HEK293 (cell line): ENCODE measurements around the gene ADRA2B.

Experiments
- CTCF ChIA-PET: fragments of 350-600 bp; formaldehyde crosslinking; extraction: SDS; loops from one replicate; lab custom pipeline; 2021; ENCODE audit warnings: antibody characterized with exemption; lab: Yijun Ruan, JAX
- POLR2A ChIA-PET: fragments of 300-600 bp; formaldehyde crosslinking; extraction: SDS; loops from one replicate; lab custom pipeline; 2020; ENCODE audit warnings: antibody characterized with exemption, inconsistent platforms; lab: Yijun Ruan, JAX
- H3K27ac ChIP-seq: fragments of 200-500 bp; sonication (Bioruptor generic); 2 replicates; pipeline ENCODE4 v1.5.1; 2014; ENCODE audit warnings: low read depth, low read length, control low read depth, inconsistent platforms; ENCODE audit errors: extremely low read depth
- H3K36me3 ChIP-seq, 2 experiments: fragments of 200-500 bp in 1 of 2; sonication (Bioruptor generic) in 1 of 2; 1 replicate in 1 of 2; 2 replicates in 1 of 2; pipeline ENCODE4 v1.5.1; 2014 to 2017; ENCODE audit warnings: inconsistent platforms in 2 of 2, low read length in 2 of 2; ENCODE audit not compliant: control insufficient read depth in 2 of 2, insufficient read depth in 1 of 2
- H3K4me1 ChIP-seq: fragments of 200-500 bp; sonication (Bioruptor generic); 2 replicates; pipeline ENCODE4 v1.5.1; 2014; ENCODE audit warnings: mild to moderate bottlenecking, low read length, inconsistent platforms; ENCODE audit not compliant: control insufficient read depth, insufficient read depth
- H3K4me3 ChIP-seq: 2 replicates; pipeline ENCODE4 v1.5.1; 2011; ENCODE audit warnings: low read depth, mild to moderate bottlenecking, control low read depth, low read length, moderate library complexity
- H3K9me3 ChIP-seq: fragments of 200-500 bp; sonication (Bioruptor generic); 2 replicates; pipeline ENCODE4 v1.5.1; 2014; ENCODE audit warnings: low read depth, low read length, inconsistent platforms; ENCODE audit not compliant: control insufficient read depth, insufficient read depth
- GLIS1 ChIP-seq: fragments of 450-650 bp; formaldehyde crosslinking; IDR thresholded peaks from 2 replicates; pipeline ENCODE4 v1.5.1; 2016; ENCODE audit warnings: missing biosample characterization, missing genetic modification characterization
- HOXC10 ChIP-seq: sonication (generic); formaldehyde crosslinking; IDR thresholded peaks from 2 replicates; pipeline ENCODE4 v1.8.1; 2023; ENCODE audit warnings: mild to moderate bottlenecking, missing genetic modification reagents
- KLF1 ChIP-seq: fragments of 450-650 bp; formaldehyde crosslinking; IDR thresholded peaks from 2 replicates; pipeline ENCODE4 v1.5.1; 2016; ENCODE audit warnings: missing biosample characterization, missing genetic modification characterization
- KLF9 ChIP-seq: fragments of 450-650 bp; formaldehyde crosslinking; IDR thresholded peaks from 2 replicates; pipeline ENCODE4 v1.5.1; 2016; ENCODE audit warnings: missing biosample characterization, missing genetic modification characterization, low read depth
- OSR2 ChIP-seq: fragments of 450-650 bp; formaldehyde crosslinking; IDR thresholded peaks from 2 replicates; pipeline ENCODE4 v1.5.1; 2016; ENCODE audit warnings: missing biosample characterization, missing genetic modification characterization
- REST ChIP-seq: fragments of 450-650 bp; formaldehyde crosslinking; IDR thresholded peaks from 2 replicates; pipeline ENCODE4 v1.5.1; 2016; ENCODE audit warnings: missing biosample characterization, missing genetic modification characterization
- SP2 ChIP-seq: fragments of 450-650 bp; formaldehyde crosslinking; IDR thresholded peaks from 2 replicates; pipeline ENCODE4 v1.5.1; 2016; ENCODE audit warnings: missing biosample characterization, missing genetic modification characterization
- YY1 ChIP-seq: fragments of 450-650 bp; formaldehyde crosslinking; IDR thresholded peaks from 2 replicates; pipeline ENCODE4 v1.5.1; 2018; ENCODE audit warnings: missing biosample characterization, missing genetic modification characterization
- YY2 ChIP-seq: fragments of 450-650 bp; formaldehyde crosslinking; IDR thresholded peaks from 2 replicates; pipeline ENCODE4 v1.5.1; 2016; ENCODE audit warnings: missing biosample characterization, missing genetic modification characterization
- ZBTB11 ChIP-seq: fragments of 450-650 bp; formaldehyde crosslinking; conservative IDR thresholded peaks from 2 replicates; pipeline ENCODE4 v1.5.1; 2016; ENCODE audit warnings: low read depth, missing biosample characterization, missing genetic modification characterization
- ZFP3 ChIP-seq: fragments of 450-650 bp; formaldehyde crosslinking; IDR thresholded peaks from 2 replicates; pipeline ENCODE4 v1.5.1; 2016; ENCODE audit warnings: low read depth, missing biosample characterization, missing genetic modification characterization
- ZIC2 ChIP-seq: fragments of 450-650 bp; formaldehyde crosslinking; IDR thresholded peaks from 2 replicates; pipeline ENCODE4 v1.5.1; 2016; ENCODE audit warnings: missing biosample characterization, missing genetic modification characterization
- ZNF223 ChIP-seq: fragments of 450-650 bp; formaldehyde crosslinking; IDR thresholded peaks from 2 replicates; pipeline ENCODE4 v1.5.1; 2016; ENCODE audit warnings: missing biosample characterization, missing genetic modification characterization
- ZNF248 ChIP-seq: fragments of 450-650 bp; formaldehyde crosslinking; IDR thresholded peaks from 2 replicates; pipeline ENCODE4 v1.5.1; 2017; ENCODE audit warnings: missing biosample characterization, missing genetic modification characterization
- ZNF26 ChIP-seq: fragments of 450-650 bp; formaldehyde crosslinking; IDR thresholded peaks from 2 replicates; pipeline ENCODE4 v1.5.1; 2016; ENCODE audit warnings: missing biosample characterization, missing genetic modification characterization
- ZNF423 ChIP-seq: fragments of 450-650 bp; formaldehyde crosslinking; IDR thresholded peaks from 2 replicates; pipeline ENCODE4 v1.5.1; 2016; ENCODE audit warnings: missing biosample characterization, missing genetic modification characterization
- ZNF580 ChIP-seq: fragments of 450-650 bp; formaldehyde crosslinking; IDR thresholded peaks from 2 replicates; pipeline ENCODE4 v1.5.1; 2016; ENCODE audit warnings: missing biosample characterization, missing genetic modification characterization
- ZNF658 ChIP-seq: fragments of 450-650 bp; formaldehyde crosslinking; IDR thresholded peaks from 2 replicates; pipeline ENCODE4; 2016; ENCODE audit warnings: missing biosample characterization, missing genetic modification characterization
- ZNF660 ChIP-seq: fragments of 450-650 bp; IDR thresholded peaks from 2 replicates; pipeline ENCODE4 v1.5.1; 2018; ENCODE audit warnings: missing biosample characterization, mild to moderate bottlenecking, missing genetic modification characterization
- ZNF776 ChIP-seq: fragments of 450-650 bp; formaldehyde crosslinking; IDR thresholded peaks from 2 replicates; pipeline ENCODE4 v1.5.0; 2017; ENCODE audit warnings: missing biosample characterization, missing genetic modification characterization, borderline replicate concordance
- ZNF792 ChIP-seq: fragments of 450-650 bp; formaldehyde crosslinking; IDR thresholded peaks from 2 replicates; pipeline ENCODE4 v1.5.1; 2016; ENCODE audit warnings: missing biosample characterization, missing genetic modification characterization
- ZSCAN23 ChIP-seq: fragments of 450-650 bp; formaldehyde crosslinking; IDR thresholded peaks from 2 replicates; pipeline ENCODE4 v1.5.1; 2016; ENCODE audit warnings: missing biosample characterization, missing genetic modification characterization
- TF ChIP-seq, protein P1 (sequence below): fragments of 450-650 bp; formaldehyde crosslinking; IDR thresholded peaks from 2 replicates; pipeline ENCODE4 v1.5.1; 2016; ENCODE audit warnings: missing biosample characterization, missing genetic modification characterization
- TF ChIP-seq, protein P2 (sequence below): fragments of 450-650 bp; formaldehyde crosslinking; IDR thresholded peaks from 2 replicates; pipeline ENCODE4 v1.5.1; 2016; ENCODE audit warnings: missing biosample characterization, missing genetic modification characterization

Gene ADRA2B

GRCh38 chr2:96091711-96092572, 24.4 kb downstream of the ADRA2B start (continued):
- TF ChIP-seq, protein P1, sequence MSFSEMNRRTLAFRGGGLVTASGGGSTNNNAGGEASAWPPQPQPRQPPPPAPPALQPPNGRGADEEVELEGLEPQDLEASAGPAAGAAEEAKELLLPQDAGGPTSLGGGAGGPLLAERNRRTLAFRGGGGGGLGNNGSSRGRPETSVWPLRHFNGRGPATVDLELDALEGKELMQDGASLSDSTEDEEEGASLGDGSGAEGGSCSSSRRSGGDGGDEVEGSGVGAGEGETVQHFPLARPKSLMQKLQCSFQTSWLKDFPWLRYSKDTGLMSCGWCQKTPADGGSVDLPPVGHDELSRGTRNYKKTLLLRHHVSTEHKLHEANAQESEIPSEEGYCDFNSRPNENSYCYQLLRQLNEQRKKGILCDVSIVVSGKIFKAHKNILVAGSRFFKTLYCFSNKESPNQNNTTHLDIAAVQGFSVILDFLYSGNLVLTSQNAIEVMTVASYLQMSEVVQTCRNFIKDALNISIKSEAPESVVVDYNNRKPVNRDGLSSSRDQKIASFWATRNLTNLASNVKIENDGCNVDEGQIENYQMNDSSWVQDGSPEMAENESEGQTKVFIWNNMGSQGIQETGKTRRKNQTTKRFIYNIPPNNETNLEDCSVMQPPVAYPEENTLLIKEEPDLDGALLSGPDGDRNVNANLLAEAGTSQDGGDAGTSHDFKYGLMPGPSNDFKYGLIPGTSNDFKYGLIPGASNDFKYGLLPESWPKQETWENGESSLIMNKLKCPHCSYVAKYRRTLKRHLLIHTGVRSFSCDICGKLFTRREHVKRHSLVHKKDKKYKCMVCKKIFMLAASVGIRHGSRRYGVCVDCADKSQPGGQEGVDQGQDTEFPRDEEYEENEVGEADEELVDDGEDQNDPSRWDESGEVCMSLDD (tag by site-specific recombination): no peak
- TF ChIP-seq ZNF248 (tag by site-specific recombination) (no peak), GLIS1 (tag by site-specific recombination) (peak; percentile 81), ZIC2 (no peak; the same call in 1 of the 2 replicates), ZNF660 (tag by site-specific recombination) (no peak), ZNF776 (tag by site-specific recombination) (no peak), KLF1 (tag by site-specific recombination) (peak; percentile 90), SP2 (tag by site-specific recombination) (no peak), ZSCAN23 (tag by site-specific recombination) (no peak), ZNF423 (no peak)

DNA sequence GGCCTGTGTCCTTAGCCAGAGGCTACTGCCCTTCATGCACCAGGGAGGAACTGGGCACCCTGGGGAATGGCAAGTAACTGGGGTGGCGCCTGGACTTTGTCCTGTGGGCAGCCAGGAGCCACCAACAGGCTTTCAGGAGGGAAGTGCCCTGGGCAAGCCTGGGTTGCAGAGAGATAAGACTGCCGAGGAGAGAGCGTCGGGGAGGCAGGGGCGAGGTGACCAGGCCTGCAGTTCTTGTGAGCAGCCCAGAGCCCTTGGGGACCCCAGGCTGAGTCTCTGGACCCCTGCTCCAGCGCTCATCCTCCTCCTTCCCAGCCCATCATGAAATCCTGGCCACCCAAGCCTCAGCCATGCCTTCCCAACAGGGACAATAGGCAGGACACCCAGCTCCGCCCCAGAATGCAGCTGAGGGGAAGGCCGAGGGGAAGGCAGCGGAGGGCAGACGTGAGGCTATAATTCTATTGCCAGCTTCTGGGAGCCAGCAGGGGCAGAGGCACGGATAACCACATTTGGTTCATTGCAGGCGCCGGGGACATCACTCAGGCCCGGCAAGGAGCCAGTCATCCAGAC, 25.1 kb downstream of the ADRA2B start:
- Histone ChIP-seq H3K36me3 (no peaks in the 10 kb centered on the region), H3K27ac (no peak overlapping the region), H3K9me3 (no peaks in the 10 kb centered on the region), H3K4me1 (no peaks in the 10 kb centered on the region), H3K4me3 (no peak overlapping the region)
- ChIA-PET CTCF (interaction anchor here (0.9 to 1.9 kb wide), 2 partner anchors 26 to 98 kb away, joined by 3 to 6 read pairs; no protein-coding TSS in a partner anchor), POLR2A (no interaction called here)
- TF ChIP-seq ZNF580 (tag by site-specific recombination) (no peak), ZNF792 (tag by site-specific recombination) (no peak), REST (tag by site-specific recombination) (no peak), KLF9 (no peak), ZNF26 (no peak), YY2 (tag by site-specific recombination) (no peak), HOXC10 (CRISPR knock-in tag) (no peak), OSR2 (no peak), ZBTB11 (no peak), ZNF658 (tag by site-specific recombination) (no peak), ZFP3 (tag by site-specific recombination) (no peak), YY1 (no peak), ZNF223 (tag by site-specific recombination) (no peak)
- TF ChIP-seq, protein P2, sequence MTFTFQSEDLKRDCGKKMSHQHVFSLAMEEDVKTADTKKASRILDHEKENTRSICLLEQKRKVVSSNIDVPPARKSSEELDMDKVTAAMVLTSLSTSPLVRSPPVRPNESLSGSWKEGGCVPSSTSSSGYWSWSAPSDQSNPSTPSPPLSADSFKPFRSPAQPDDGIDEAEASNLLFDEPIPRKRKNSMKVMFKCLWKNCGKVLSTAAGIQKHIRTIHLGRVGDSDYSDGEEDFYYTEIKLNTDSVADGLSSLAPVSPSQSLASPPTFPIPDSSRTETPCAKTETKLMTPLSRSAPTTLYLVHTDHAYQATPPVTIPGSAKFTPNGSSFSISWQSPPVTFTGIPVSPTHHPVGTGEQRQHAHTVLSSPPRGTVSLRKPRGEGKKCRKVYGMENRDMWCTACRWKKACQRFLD (tag by site-specific recombination): no peak
